K562 (cell line): ENCODE results near the gene ERLEC1. TPM values are rescaled to one million over a fixed set of nuclear protein-coding genes. Genes with fewer than 3 reads are reported as not detected.

Experiments
- ATAC-seq: fragments of 200-7000 bp; cut with Tn5 transposase; 3 replicates; pipeline ENCODE4 v1.9.1; 2020; ENCODE audit warnings: moderate library complexity
- BruUV-seq: library from RNA; stranded (reverse); fragments of 400-500 nt; replicated peaks from 2 replicates; lab custom pipeline; 2021; lab: Mats Ljungman, UMichigan
- CTCF ChIA-PET: fragments of 300-600 bp; formaldehyde crosslinking; extraction: SDS; loops from one replicate; lab custom pipeline; 2021; ENCODE audit warnings: low intra/inter-chr PET ratio; lab: Yijun Ruan, JAX
- POLR2A ChIA-PET: fragments of 300-600, 350-650 bp; sonication (Branson Sonifier 250); formaldehyde crosslinking; extraction: SDS; loops from one replicate; lab custom pipeline; 2021; ENCODE audit warnings: antibody characterized with exemption, inconsistent platforms; lab: Yijun Ruan, JAX
- DNase-seq, 4 experiments: peaks; one replicate each; pipeline versions ENCODE4 v3.0.0 to v3.0.0-alpha.2; 2011 to 2018; ENCODE audit warnings: low spot score in 3 of 4, mixed read lengths in 3 of 4; ENCODE audit errors: extremely low read depth in 1 of 4
- FAIRE-seq: peaks from 2 replicates; lab custom pipeline; 2011; peaks lifted over from hg19 to GRCh38; lab: Jason Lieb, UNC
- H2AFZ ChIP-seq: 2 replicates; pipeline ENCODE4 v1.6.0; 2011; ENCODE audit warnings: low read depth, low read length, control low read depth, inconsistent platforms
- H3K27ac ChIP-seq: fragments of 200-600 bp; 3 replicates; pipeline ENCODE4 v1.8.0; 2011; ENCODE audit warnings: low read depth, mild to moderate bottlenecking, control low read depth, inconsistent platforms, low read length, moderate library complexity, mixed read lengths; ENCODE audit errors: extremely low read depth
- H3K27me3 ChIP-seq, 2 experiments: fragments of 300-600 bp in 1 of 2; 2 replicates in 1 of 2; 3 replicates in 1 of 2; pipeline versions ENCODE4 v1.6.0 to v1.8.0; 2011; ENCODE audit warnings: inconsistent platforms in 2 of 2, low read length in 2 of 2, mild to moderate bottlenecking in 1 of 2, mixed read lengths in 1 of 2, moderate library complexity in 1 of 2; ENCODE audit not compliant: control insufficient read depth in 2 of 2, insufficient read depth in 2 of 2
- H3K36me3 ChIP-seq: fragments of 300-600 bp; 3 replicates; pipeline ENCODE4 v1.8.0; 2011; ENCODE audit warnings: mild to moderate bottlenecking, low read length, inconsistent platforms; ENCODE audit not compliant: control insufficient read depth, insufficient read depth
- H3K4me1 ChIP-seq, 2 experiments: fragments of 200-600 bp in 1 of 2; replicated peaks in 1 of 2; 2 replicates in 1 of 2; 3 replicates in 1 of 2; pipeline versions ENCODE4 v1.5.1 to v1.8.0; 2011; ENCODE audit warnings: inconsistent platforms in 2 of 2, low read length in 2 of 2, mild to moderate bottlenecking in 1 of 2, mixed read lengths in 1 of 2, moderate library complexity in 1 of 2; ENCODE audit not compliant: control insufficient read depth in 2 of 2, insufficient read depth in 2 of 2
- H3K4me2 ChIP-seq: 2 replicates; pipeline ENCODE4 v1.6.1; 2011; ENCODE audit warnings: low read length, control low read depth, inconsistent platforms, mixed read lengths; ENCODE audit not compliant: insufficient read depth
- H3K4me3 ChIP-seq: fragments of 200-600 bp; sonication (generic), shearing (Covaris generic); 2 replicates; pipeline ENCODE4 v1.5.1; 2016; ENCODE audit warnings: control low read depth, inconsistent platforms
- H3K79me2 ChIP-seq: fragments of 200-600 bp; 3 replicates; pipeline ENCODE4 v1.8.0; 2011; ENCODE audit warnings: low read length, inconsistent platforms; ENCODE audit not compliant: control insufficient read depth, insufficient read depth
- H3K9ac ChIP-seq, 2 experiments: 2 replicates each; pipeline versions ENCODE4 v1.6.0 to v1.6.1; 2011; ENCODE audit warnings: low read depth in 2 of 2, low read length in 2 of 2, control low read depth in 1 of 2, inconsistent platforms in 1 of 2, mild to moderate bottlenecking in 1 of 2, mixed read lengths in 1 of 2; ENCODE audit not compliant: insufficient read depth in 1 of 2
- H3K9me1 ChIP-seq: one replicate; pipeline ENCODE4 v1.6.0; 2011; ENCODE audit warnings: inconsistent platforms, mild to moderate bottlenecking, low read length, moderate library complexity; ENCODE audit not compliant: control insufficient read depth, insufficient read depth
- H3K9me3 ChIP-seq: replicated peaks from 2 replicates; pipeline ENCODE4 v1.5.1; 2011; ENCODE audit warnings: low read depth, low read length, inconsistent platforms; ENCODE audit not compliant: control insufficient read depth, insufficient read depth
- H4K20me1 ChIP-seq: replicated peaks from 2 replicates; pipeline ENCODE4 v1.6.1; 2011; ENCODE audit warnings: low read length, inconsistent platforms, mixed read lengths; ENCODE audit not compliant: control insufficient read depth, insufficient read depth
- CBFA2T2 ChIP-seq: fragments of 450-650 bp; conservative IDR thresholded peaks from 2 replicates; pipeline ENCODE4 v1.6.1; 2017; ENCODE audit warnings: mild to moderate bottlenecking
- CHD4 ChIP-seq: fragments of 200-600 bp; sonication (generic); IDR thresholded peaks from 3 replicates; pipeline ENCODE4 v1.6.1; 2012; ENCODE audit warnings: low read depth, mild to moderate bottlenecking, mixed read lengths, low read length, inconsistent platforms; ENCODE audit not compliant: insufficient read depth, insufficient replicate concordance, poor library complexity, severe bottlenecking
- KAT7 ChIP-seq: sonication (generic); formaldehyde crosslinking; IDR thresholded peaks from 2 replicates; pipeline ENCODE4 v1.8.0; 2022; ENCODE audit warnings: missing genetic modification reagents, mild to moderate bottlenecking, borderline replicate concordance
- L3MBTL2 ChIP-seq: fragments of 450-650 bp; IDR thresholded peaks from 2 replicates; pipeline ENCODE4 v1.6.1; 2016; ENCODE audit warnings: mild to moderate bottlenecking, moderate library complexity
- MBD2 ChIP-seq: sonication (generic); IDR thresholded peaks from 2 replicates; pipeline ENCODE4 v1.6.1; 2016; ENCODE audit warnings: low read depth, borderline replicate concordance
- MED1 ChIP-seq: sonication (generic); formaldehyde crosslinking; IDR thresholded peaks from 2 replicates; pipeline ENCODE4 v1.8.1; 2023; ENCODE audit warnings: missing genetic modification reagents, borderline replicate concordance
- MLX ChIP-seq, 2 experiments: fragments of 450-650 bp in 1 of 2; sonication (generic) in 1 of 2; formaldehyde crosslinking; conservative IDR thresholded peaks; 2 replicates each; pipeline versions ENCODE4 v1.4.0 to v1.8.1; 2020 to 2022; ENCODE audit warnings: mild to moderate bottlenecking in 1 of 2, missing genetic modification reagents in 1 of 2
- SMARCC2 ChIP-seq: fragments of 450-650 bp; IDR thresholded peaks from 2 replicates; pipeline ENCODE4 v1.6.1; 2017; ENCODE audit warnings: antibody characterized with exemption, moderate library complexity, mild to moderate bottlenecking, low read depth
- ZBTB49 ChIP-seq: sonication (generic); formaldehyde crosslinking; IDR thresholded peaks from 2 replicates; pipeline ENCODE4 v1.8.0; 2022; ENCODE audit warnings: missing genetic modification reagents, mild to moderate bottlenecking, borderline replicate concordance
- ZKSCAN3 ChIP-seq: fragments of 250-450 bp; sonication (Bioruptor Pico); IDR thresholded peaks from 2 replicates; pipeline ENCODE4 v1.4.0; 2020
- ZNF408 ChIP-seq: fragments of 250-450 bp; sonication (Bioruptor Pico); IDR thresholded peaks from 2 replicates; pipeline ENCODE4 v1.4.0; 2020; ENCODE audit warnings: low read depth, mild to moderate bottlenecking, moderate library complexity
- WGBS: fragments of 100-300 bp; shearing (Covaris generic); methylation state at CpG from one replicate; pipeline ENCODE4 v1.1.6; 2016; ENCODE audit warnings: low coverage, mixed read lengths; ENCODE audit not compliant: insufficient coverage; ENCODE audit errors: missing lambda C conversion rate; 5-methylcytosine and 5-hydroxymethylcytosine counted together
- in situ Hi-C: fragments of 300-500 bp; cut with MboI; formaldehyde crosslinking; loops from 4 replicates; pipeline ENCODE4 v1.15.0; 2018; ENCODE audit warnings: inconsistent platforms, mixed read lengths
- intact Hi-C: fragments of 100-400 bp; cut with micrococcal nuclease; formaldehyde crosslinking; loops from 2 replicates; pipeline ENCODE4 v1.14.2; 2022
- polyA plus RNA-seq, 8 experiments: library from polyadenylated mRNA; depleted of rRNA in 4 of 8; stranded (reverse) in 5 of 8; unstranded in 3 of 8; fragments of >200 nt; fragmentation: Nextera tagmentation in 2 of 8; fragmentation: Illumina TruSeq in 1 of 8; extraction: Ambion mirVana in 2 of 8; extraction: Trizol in 1 of 8; gene quantifications; 2 replicates each; pipeline versions ENCODE4 v1.2.1 to v1.2.3, GENCODE V29; 2011 to 2014; ENCODE audit warnings: inconsistent platforms in 1 of 8, missing spikeins in 1 of 8
- total RNA-seq, 7 experiments: library from RNA; depleted of rRNA in 6 of 7; stranded (reverse); fragments of >200 nt in 6 of 7; fragmentation: Illumina TruSeq in 2 of 7; extraction: Trizol in 2 of 7; gene quantifications; 2 replicates each; pipeline versions ENCODE4 v1.2.1 to v1.2.3, GENCODE V29; 2011 to 2021; ENCODE audit warnings: low replicate concordance in 1 of 7

ERLEC1 gene
- total and polyA plus RNA-seq, 9 of the 15 experiments (the other 6 are each of a cell fraction or from before 2014, with no cell fraction given): 12.0 to 41.6 (median 30.6) TPM

- no TSS peak for BruUV-seq
- no peaks in the 10 kb centered on the region for H3K4me1 ChIP-seq
- no peaks in the 10 kb centered on the region for H3K9me3 ChIP-seq
- H2AFZ ChIP-seq: no peak overlapping the region
- 13% methylated on average over 1 of the region's 1 CpG for WGBS
- H3K9me1 ChIP-seq: no peaks in the 10 kb centered on the region
- H3K27me3 ChIP-seq: no peaks in the 10 kb centered on the region
- DNase-seq: no peak
- H3K79me2 ChIP-seq: no peaks in the 10 kb centered on the region
- FAIRE-seq: no peak
- no peak overlapping the region for H3K27ac ChIP-seq
- CTCF ChIA-PET: no interaction called here
- H3K4me3 ChIP-seq: no peak overlapping the region
- intact Hi-C loops: loop anchor here (10.0 kb wide), 1 partner anchor 314 kb away; no protein-coding TSS in a partner anchor
- no peak for ATAC-seq
- no peaks in the 10 kb centered on the region for H4K20me1 ChIP-seq
- TF ChIP-seq CBFA2T2 (no peak), ZNF408 (CRISPR knock-in tag) (no peak), KAT7 (no peak), MLX (CRISPR knock-in tag; conservative IDR thresholded peaks at IDR 0.05) (no peak), MBD2 (no peak), SMARCC2 (no peak), ZKSCAN3 (CRISPR knock-in tag) (no peak), CHD4 (no peak), ZBTB49 (CRISPR knock-in tag) (no peak), MED1 (CRISPR knock-in tag) (no peak), L3MBTL2 (no peak)
- TF ChIP-seq, all 486 proteins: peak for 0
- in situ Hi-C loops: no loop called here
- Histone ChIP-seq H3K9ac (no peak overlapping the region), H3K36me3 (no peaks in the 10 kb centered on the region; the same call in 2 of the 3 replicates), H3K4me2 (no peak overlapping the region)
- POLR2A ChIA-PET: no interaction called here
Measured at GRCh38 chr2:53739032-53739431, 47.8 kb upstream of the ERLEC1 start.
